Daoy (cell line): Measurements from ENCODE around the gene TTC34. TPM values are rescaled to one million over a fixed set of nuclear protein-coding genes. Genes with fewer than 3 reads are reported as not detected.

Source experiments
- DNase-seq: peaks from one replicate; pipeline ENCODE4 v3.0.0-alpha.2; 2015; ENCODE audit warnings: low read depth
- total RNA-seq: library from RNA; depleted of rRNA; stranded (reverse); fragments of >200 nt; shearing (Covaris generic); gene quantifications from 2 replicates; pipeline ENCODE4 v1.2.3, GENCODE V29; 2014

Gene TTC34
- total RNA-seq, 1 experiment from 2014 or later = not detected

DNA sequence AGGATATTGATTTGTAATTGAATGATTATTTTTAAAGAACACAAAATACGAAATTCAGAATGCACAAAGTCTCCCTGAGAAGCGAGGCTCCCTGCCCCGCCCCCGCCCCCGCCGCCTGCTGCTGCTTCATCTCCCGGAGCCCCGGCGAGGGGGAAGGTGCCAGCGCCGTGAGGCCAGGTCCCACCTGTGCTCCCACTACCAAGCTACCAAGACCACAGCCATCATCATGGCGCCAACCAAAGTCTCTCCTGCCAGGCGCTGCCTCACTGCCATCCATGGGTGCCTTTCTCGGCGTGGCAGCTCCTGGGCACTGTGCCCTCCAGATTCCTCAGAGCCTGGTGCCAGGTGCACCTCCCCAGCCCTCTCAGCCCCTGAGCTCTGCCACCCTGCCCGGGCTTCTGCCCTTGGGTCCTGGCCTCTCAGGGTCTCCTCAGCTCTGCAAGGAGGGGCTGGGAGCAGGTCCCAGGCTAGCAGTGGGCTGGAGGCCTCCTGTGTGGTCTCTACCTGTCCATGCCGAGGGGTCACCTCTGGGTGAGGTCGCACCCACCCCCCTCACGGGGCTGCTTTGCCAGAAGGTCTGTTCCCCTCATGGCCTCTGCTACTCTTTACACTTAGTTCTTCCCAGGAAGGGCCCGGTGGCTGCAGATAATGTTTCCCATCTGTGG, 29.4 kb upstream of the TTC34 start:
- no peak for DNase-seq

DNA sequence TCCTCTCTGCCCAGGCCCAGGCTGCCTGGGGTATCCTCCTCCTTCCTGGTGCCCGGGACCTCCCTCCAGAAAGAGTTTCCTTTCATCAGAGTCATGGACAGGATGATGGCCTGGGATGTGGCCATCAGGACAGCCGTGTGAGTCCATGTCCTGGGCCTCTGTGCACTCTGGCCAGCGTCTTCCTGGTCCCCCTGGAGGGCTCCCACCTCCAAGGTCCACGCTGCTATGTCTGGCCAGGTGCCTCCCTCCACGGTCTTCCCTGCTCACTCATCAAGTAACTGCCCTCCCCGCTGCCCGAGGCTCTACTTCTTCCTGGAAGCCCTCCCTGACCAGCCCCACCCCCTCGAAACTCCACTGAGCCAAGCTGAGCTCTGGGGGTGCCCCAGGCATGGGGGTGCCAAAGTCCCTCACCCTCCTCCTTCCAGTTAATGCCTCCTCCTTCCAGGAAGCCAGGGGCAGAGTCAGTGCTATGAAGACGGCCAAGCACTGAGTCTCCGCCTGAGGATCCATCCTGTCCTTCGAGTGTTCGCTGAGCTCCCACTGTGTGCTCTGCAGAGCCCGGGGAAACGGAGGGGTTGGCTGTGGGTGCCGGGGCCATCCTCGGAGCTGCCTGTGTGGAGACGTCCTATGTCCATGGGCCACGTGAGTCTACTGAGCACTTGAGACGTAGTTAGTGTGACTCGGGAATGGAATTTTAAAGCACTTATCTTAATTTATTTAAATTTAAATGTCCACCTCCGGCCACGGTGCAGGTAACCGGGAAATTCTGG, 28.5 kb upstream of the TTC34 start:
- no peak for DNase-seq

GRCh38 chr1:2828586-2829250, 27.2 kb upstream of the TTC34 start:
- no peak for DNase-seq

- no peak for DNase-seq
These were observed 25.3 kb upstream of the TTC34 start for GRCh38 chr1:2826736-2827292.

GRCh38 chr1:2826316-2826715, 24.8 kb upstream of the TTC34 start:
- no peak for DNase-seq

GRCh38 chr1:2825487-2826189, 24.1 kb upstream of the TTC34 start:
- no peak for DNase-seq

GRCh38 chr1:2824999-2825398, 23.5 kb upstream of the TTC34 start:
- DNase-seq = no peak

DNA sequence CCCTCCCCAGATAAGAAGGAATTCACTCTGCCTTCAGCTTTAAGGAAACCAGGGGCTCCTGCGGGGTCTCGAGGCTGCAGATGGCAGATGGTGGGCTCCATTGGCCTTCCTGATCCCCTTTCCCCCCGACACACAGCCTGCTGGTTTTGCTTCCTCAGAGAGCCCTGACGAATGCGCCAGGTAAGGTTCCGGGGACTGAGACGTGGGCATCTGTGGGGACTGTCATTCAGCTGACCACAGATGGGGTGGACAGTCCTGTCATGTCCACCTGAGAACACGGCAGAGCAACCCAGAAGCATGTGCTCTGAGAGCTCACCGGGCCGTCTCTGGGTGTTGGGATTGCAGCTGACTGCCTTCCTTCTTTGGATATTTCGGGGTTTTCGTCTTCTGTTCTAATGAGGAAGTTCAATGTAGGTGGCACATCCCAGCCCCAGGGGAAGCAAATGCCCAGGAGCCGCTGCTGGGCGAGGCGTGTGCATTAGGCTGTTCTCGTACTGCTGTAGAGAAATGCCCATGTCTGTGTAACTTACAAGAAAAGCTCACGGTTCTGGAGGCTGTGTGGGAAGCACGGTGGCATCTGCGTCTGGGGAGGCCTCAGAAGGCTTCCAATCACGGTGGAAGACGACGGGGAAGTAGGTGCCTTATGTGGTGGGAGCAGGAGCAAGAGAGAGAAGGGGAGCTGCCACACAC, 22.6 kb upstream of the TTC34 start:
- no peak for DNase-seq

- no peak for DNase-seq
These were observed 21.2 kb upstream of the TTC34 start for GRCh38 chr1:2822621-2823145.

- peak; percentile 41 for DNase-seq
These were observed 20.6 kb upstream of the TTC34 start for GRCh38 chr1:2821966-2822620.

GRCh38 chr1:2821373-2821955, 20.0 kb upstream of the TTC34 start:
- DNase-seq = no peak

DNA sequence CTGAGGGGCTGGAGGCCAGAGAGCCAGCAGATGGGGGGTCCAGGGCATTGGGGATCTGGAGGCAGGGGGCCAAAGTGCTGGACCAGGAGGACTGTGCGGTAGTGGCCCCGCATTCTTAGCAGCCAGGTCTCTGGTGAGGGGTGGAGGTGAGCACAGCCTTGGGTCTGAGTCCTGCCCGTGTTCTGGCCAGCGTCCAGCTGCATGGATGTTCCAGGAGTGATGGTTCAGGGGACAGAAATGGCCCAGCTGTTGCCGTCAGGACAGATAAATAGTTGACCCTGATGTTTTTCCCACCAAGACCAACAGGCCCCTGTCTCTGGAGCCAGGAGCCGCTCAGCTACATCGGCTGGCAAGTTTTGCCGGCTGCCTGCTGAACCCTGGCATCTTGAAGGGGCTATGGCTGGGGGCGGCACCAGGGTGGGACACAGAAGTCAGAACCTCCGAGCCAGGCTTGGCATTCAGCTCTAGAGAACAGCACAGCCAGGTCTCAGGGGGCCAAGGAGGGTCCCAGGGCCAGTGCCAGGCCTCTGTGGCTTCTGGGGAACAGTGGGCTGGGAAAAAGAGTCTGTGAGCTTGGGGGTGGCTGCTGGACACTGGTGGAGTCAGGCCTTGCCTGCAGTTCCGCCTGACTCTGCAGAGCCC, 19.4 kb upstream of the TTC34 start:
- no peak for DNase-seq

GRCh38 chr1:2819831-2820730, 18.6 kb upstream of the TTC34 start:
- DNase-seq = no peak

GRCh38 chr1:2819429-2819828, 17.9 kb upstream of the TTC34 start:
- DNase-seq = no peak

- no peak for DNase-seq
These were observed 16.5 kb upstream of the TTC34 start for GRCh38 chr1:2817784-2818564.

GRCh38 chr1:2816786-2817185, 15.3 kb upstream of the TTC34 start:
- DNase-seq = no peak

GRCh38 chr1:2815551-2815950, 14.1 kb upstream of the TTC34 start:
- no peak for DNase-seq
